Large intestine (tissue), 3 donors: ENCODE data around the gene RDH16. TPM values are rescaled to one million over a fixed set of nuclear protein-coding genes. Genes with fewer than 3 reads are reported as not detected.
"Not testable (repeated sequence)": the region's sequence is repeated elsewhere in the genome, so short reads cannot be mapped to it uniquely, and the experiment has no call there.

Source experiments
- DNase-seq, 2 donors: peaks; one replicate each; pipeline versions ENCODE4 v3.0.0 to v3.0.0-alpha.2; 2013
- H3K27ac ChIP-seq: one replicate; pipeline ENCODE4 v1.5.1; 2013; ENCODE audit warnings: low read length
- H3K27me3 ChIP-seq: 2 replicates; pipeline ENCODE4 v1.6.1; 2013; ENCODE audit warnings: low read length; ENCODE audit not compliant: control insufficient read depth, insufficient read depth
- H3K36me3 ChIP-seq: 2 replicates; pipeline ENCODE4 v1.6.1; 2013; ENCODE audit warnings: low read length; ENCODE audit not compliant: control insufficient read depth, insufficient read depth
- H3K4me1 ChIP-seq: one replicate; pipeline ENCODE4 v1.6.1; 2013; ENCODE audit warnings: low read length; ENCODE audit not compliant: control insufficient read depth, insufficient read depth
- H3K4me3 ChIP-seq: one replicate; pipeline ENCODE4 v1.5.1; 2013; ENCODE audit warnings: low read length
- H3K9me3 ChIP-seq: one replicate; pipeline ENCODE4 v1.6.1; 2013; ENCODE audit warnings: mild to moderate bottlenecking, low read depth, low read length, moderate library complexity; ENCODE audit not compliant: control insufficient read depth
- WGBS: methylation state at CpG from one replicate; pipeline ENCODE4 v1.1.5; 2013; ENCODE audit warnings: low lambda C conversion rate; ENCODE audit not compliant: insufficient coverage; 5-methylcytosine and 5-hydroxymethylcytosine counted together
- polyA plus RNA-seq: library from polyadenylated mRNA; unstranded; fragments of 120-200 nt; gene quantifications from one replicate; pipeline ENCODE4 v1.2.1, GENCODE V29; 2013

The RDH16 gene
- polyA plus RNA-seq, 1 donor = 0.34 TPM

- DNase-seq = no peak
- Histone ChIP-seq H3K27me3 (no peaks in the 10 kb centered on the region), H3K27ac (no peak overlapping the region), H3K9me3 (no peaks in the 10 kb centered on the region), H3K4me3 (no peak overlapping the region), H3K4me1 (no peaks in the 10 kb centered on the region), H3K36me3 (no peaks in the 10 kb centered on the region)
- no CpG with 5 or more reads among the region's 1 CpG for WGBS
These were observed 36.1 kb downstream of the RDH16 start for GRCh38 chr12:56921346-56921745.

- not testable (repeated sequence) for H3K27me3 ChIP-seq, H3K27ac ChIP-seq, H3K36me3 ChIP-seq, DNase-seq, H3K4me1 ChIP-seq, H3K9me3 ChIP-seq, H3K4me3 ChIP-seq
- no CpG with 5 or more reads among the region's 3 CpGs for WGBS
These were observed 39.3 kb downstream of the RDH16 start for GRCh38 chr12:56918139-56918538.

- 60% methylated on average over 1 of the region's 1 CpG for WGBS
- DNase-seq = no peak
- no peaks in the 10 kb centered on the region for H3K9me3 ChIP-seq
- H3K4me1 ChIP-seq = no peaks in the 10 kb centered on the region
- no peak overlapping the region for H3K27ac ChIP-seq
- no peaks in the 10 kb centered on the region for H3K36me3 ChIP-seq
- no peak overlapping the region for H3K4me3 ChIP-seq
- peaks cover 2% of the 10 kb centered on the region for H3K27me3 ChIP-seq
These were observed 40.4 kb downstream of the RDH16 start for GRCh38 chr12:56916996-56917333.

- Histone ChIP-seq H3K4me1 (no peaks in the 10 kb centered on the region), H3K4me3 (no peak overlapping the region), H3K27me3 (peaks cover 2% of the 10 kb centered on the region), H3K36me3 (no peaks in the 10 kb centered on the region), H3K9me3 (no peaks in the 10 kb centered on the region), H3K27ac (no peak overlapping the region)
- DNase-seq = no peak
- WGBS = 100% methylated on average over 2 of the region's 4 CpGs
These were observed 41.0 kb downstream of the RDH16 start for GRCh38 chr12:56916296-56916995.

GRCh38 chr12:56914724-56915123, 42.7 kb downstream of the RDH16 start:
- WGBS = 89% methylated on average over 3 of the region's 3 CpGs
- no peak overlapping the region for H3K27ac ChIP-seq

GRCh38 chr12:56914256-56914655, 43.2 kb downstream of the RDH16 start:
- Histone ChIP-seq H3K27ac (no peak overlapping the region), H3K9me3 (peaks cover 4% of the 10 kb centered on the region), H3K4me3 (no peak overlapping the region), H3K4me1 (no peaks in the 10 kb centered on the region), H3K36me3 (no peaks in the 10 kb centered on the region), H3K27me3 (peaks cover 2% of the 10 kb centered on the region)
- no peak for DNase-seq

More at GRCh38 chr12:56914724-56915123, 42.7 kb downstream of the RDH16 start:
- Histone ChIP-seq H3K27me3 (peaks cover 2% of the 10 kb centered on the region), H3K4me3 (no peak overlapping the region), H3K9me3 (no peaks in the 10 kb centered on the region), H3K36me3 (no peaks in the 10 kb centered on the region), H3K4me1 (no peaks in the 10 kb centered on the region)
- DNase-seq = no peak

GRCh38 chr12:56909403-56909802, 48.0 kb downstream of the RDH16 start:
- H3K27me3 ChIP-seq, H3K27ac ChIP-seq, H3K36me3 ChIP-seq, H3K4me1 ChIP-seq, H3K4me3 ChIP-seq, DNase-seq: not testable (repeated sequence)
- peaks cover 13% of the 10 kb centered on the region for H3K9me3 ChIP-seq
- WGBS = no CpG with 5 or more reads among the region's 2 CpGs

GRCh38 chr12:56908136-56908535, 49.3 kb downstream of the RDH16 start:
- Histone ChIP-seq H3K27me3 (no peaks in the 10 kb centered on the region), H3K27ac (no peak overlapping the region), H3K36me3 (no peaks in the 10 kb centered on the region), H3K4me1 (no peaks in the 10 kb centered on the region), H3K4me3 (no peak overlapping the region), H3K9me3 (peaks cover 13% of the 10 kb centered on the region)
- no peak for DNase-seq
- whole genome bisulfite sequencing = no CpG with 5 or more reads among the region's 5 CpGs

GRCh38 chr12:56905852-56906251, 51.6 kb downstream of the RDH16 start:
- Histone ChIP-seq H3K27ac (no peak overlapping the region), H3K27me3 (no peaks in the 10 kb centered on the region), H3K36me3 (no peaks in the 10 kb centered on the region), H3K4me1 (no peaks in the 10 kb centered on the region), H3K4me3 (no peak overlapping the region), H3K9me3 (peaks cover 16% of the 10 kb centered on the region)
- no CpG with 5 or more reads among the region's 1 CpG for WGBS
- DNase-seq = no peak

- H3K27ac ChIP-seq = no peak overlapping the region
- no peaks in the 10 kb centered on the region for H3K27me3 ChIP-seq
- H3K4me3 ChIP-seq = no peak overlapping the region
- no peaks in the 10 kb centered on the region for H3K4me1 ChIP-seq
- no CpG with 5 or more reads among the region's 1 CpG for WGBS
- peaks cover 16% of the 10 kb centered on the region for H3K9me3 ChIP-seq
- DNase-seq = no peak
- no peaks in the 10 kb centered on the region for H3K36me3 ChIP-seq
These were observed 54.0 kb downstream of the RDH16 start for GRCh38 chr12:56903374-56903773.
